ENCODE measurements around the gene TNFAIP8L3.

The TNFAIP8L3 gene

GRCh38 chr15:51090753-51091152, 4.0 kb downstream of the TNFAIP8L3 start:
- DNase-seq (ENCODE audit: extremely low read depth in 1 of 2, low read depth in 1 of 2) = no peak

DNA sequence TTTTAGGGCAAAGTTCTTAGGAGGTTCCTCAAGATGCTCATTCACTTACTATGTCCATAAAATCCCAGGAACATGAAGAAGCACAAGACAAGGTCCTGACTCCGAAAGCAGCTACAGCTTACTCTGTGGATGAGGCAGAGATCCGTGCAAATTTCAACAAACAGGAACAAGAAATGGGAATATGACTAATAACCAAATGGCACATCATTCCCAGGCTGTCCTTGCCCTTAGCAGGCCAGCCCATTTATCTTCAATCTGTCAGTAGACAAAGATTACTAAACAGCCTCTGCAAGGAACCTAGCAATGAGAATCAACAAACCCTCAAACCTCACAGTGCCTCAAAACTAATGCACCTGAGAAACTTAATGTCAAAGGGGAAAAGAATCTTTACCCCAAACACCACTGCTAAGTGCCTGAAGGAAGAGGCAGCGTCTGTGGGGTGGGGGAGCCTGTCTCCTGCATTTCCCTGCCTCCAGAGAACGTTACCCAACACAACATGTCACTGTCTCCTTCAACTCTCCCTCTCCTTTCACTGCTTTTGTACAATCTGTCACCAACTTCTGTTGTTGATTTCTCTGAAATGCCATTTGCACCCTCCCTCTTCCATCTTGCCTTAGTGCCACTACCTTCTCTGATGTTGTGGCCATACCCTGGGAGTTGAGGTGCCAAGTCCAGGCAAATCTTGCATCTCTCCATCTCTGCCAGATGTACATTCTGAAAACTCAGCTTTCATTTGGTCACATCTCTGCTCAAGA, 4.8 kb downstream of the TNFAIP8L3 start:
- no peak for DNase-seq (ENCODE audit: extremely low read depth in 1 of 2, low read depth in 1 of 2)

DNA sequence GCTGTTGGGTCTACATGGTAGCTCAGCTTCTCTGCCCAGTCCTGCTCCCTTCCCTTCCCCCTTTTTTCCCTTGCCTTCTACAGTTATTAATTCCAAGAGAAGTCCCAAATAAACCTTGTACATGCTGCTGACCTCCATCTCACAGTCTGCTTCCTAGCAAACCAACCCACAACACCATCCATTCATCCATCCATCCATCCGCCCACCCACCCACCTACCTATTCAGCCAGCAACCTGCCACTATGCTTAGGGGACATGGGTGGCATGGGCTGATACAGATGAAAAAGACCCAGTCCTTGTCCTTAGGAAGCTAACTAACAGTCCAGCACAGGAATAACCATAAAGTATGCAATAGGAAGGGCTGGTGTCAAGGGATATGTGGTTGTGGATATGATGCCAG, 5.7 kb downstream of the TNFAIP8L3 start:
- no peak for DNase-seq (ENCODE audit: extremely low read depth in 1 of 2, low read depth in 1 of 2)

GRCh38 chr15:51088585-51088984, 6.1 kb downstream of the TNFAIP8L3 start:
- no peak for DNase-seq (ENCODE audit: extremely low read depth in 1 of 2, low read depth in 1 of 2)

GRCh38 chr15:51087513-51087912, 7.2 kb downstream of the TNFAIP8L3 start:
- no peak for DNase-seq (ENCODE audit: extremely low read depth in 1 of 2, low read depth in 1 of 2)

GRCh38 chr15:51086409-51086808, 8.3 kb downstream of the TNFAIP8L3 start:
- DNase-seq (ENCODE audit: extremely low read depth in 1 of 2, low read depth in 1 of 2) = no peak

GRCh38 chr15:51085764-51086163, 8.9 kb downstream of the TNFAIP8L3 start:
- DNase-seq (ENCODE audit: extremely low read depth in 1 of 2, low read depth in 1 of 2) = no peak

DNA sequence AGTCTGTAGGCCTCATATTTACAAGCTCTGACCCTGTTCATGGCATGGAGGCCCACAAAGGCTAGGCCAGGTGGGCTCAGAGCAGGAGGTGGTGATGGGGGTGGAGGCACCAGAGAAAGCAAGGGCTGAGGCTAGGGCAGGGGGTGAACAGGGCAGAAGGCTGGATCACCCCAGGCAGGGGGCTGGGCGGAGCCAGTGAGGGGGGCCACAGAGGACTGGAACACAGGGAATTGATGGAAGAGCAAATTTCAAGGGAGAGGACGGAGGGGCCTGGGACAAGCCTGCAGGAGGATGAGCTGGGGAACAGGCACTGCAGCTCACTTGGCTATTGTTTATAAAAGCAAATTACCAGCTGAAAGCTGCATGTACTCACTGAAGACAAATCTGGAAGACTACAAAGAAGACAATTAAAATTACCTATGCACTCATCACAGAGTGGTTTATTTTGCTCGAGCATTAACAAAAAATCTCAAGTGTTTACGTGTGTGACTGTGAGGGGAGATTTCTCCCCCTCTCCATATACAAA, 11.0 kb downstream of the TNFAIP8L3 start:
- DNase-seq (ENCODE audit: extremely low read depth in 1 of 2, low read depth in 1 of 2) = no peak

DNA sequence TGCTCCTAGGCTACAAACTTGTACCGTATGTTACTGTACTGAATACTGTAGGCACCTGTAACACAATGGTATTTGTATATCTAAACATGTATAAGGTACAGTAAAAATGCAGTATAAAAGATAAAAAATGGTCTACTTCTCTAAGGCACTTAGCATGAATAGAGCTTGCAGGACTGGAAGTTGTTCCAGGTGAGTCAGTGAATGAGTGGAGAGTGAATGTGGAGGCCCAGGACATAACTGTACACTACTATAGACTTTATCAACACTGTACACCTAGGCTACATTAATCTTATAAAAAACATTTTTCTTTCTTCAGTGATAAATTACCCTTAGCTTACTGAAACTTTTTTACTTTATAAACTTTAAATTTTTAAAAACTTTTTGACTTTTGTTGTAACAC, 12.5 kb downstream of the TNFAIP8L3 start:
- no peak for DNase-seq (ENCODE audit: extremely low read depth in 1 of 2, low read depth in 1 of 2)

DNA sequence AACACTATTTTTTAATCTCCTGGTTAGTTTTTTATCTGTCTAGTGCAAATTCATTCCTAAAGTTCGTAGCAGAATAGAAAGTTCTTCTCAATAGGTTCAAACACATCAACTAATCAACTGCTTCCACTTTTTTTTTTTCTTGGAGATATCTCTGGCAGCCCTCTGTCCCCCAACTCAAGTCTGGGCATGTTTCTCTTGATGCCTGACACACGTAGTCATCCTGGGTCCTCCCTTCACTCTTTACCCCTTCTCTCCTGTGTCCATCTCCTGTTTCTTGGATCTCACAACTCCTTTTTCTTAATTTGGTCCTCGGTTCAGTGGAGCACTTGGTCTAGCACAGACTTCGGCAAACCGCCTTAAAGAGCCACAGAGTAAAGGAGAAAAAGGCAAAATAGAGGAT, 14.4 kb downstream of the TNFAIP8L3 start:
- DNase-seq (ENCODE audit: extremely low read depth in 1 of 2, low read depth in 1 of 2) = no peak

- DNase-seq (ENCODE audit: extremely low read depth in 1 of 2, low read depth in 1 of 2) = no peak
Observed at GRCh38 chr15:51079226-51079625, 15.5 kb downstream of the TNFAIP8L3 start.

DNA sequence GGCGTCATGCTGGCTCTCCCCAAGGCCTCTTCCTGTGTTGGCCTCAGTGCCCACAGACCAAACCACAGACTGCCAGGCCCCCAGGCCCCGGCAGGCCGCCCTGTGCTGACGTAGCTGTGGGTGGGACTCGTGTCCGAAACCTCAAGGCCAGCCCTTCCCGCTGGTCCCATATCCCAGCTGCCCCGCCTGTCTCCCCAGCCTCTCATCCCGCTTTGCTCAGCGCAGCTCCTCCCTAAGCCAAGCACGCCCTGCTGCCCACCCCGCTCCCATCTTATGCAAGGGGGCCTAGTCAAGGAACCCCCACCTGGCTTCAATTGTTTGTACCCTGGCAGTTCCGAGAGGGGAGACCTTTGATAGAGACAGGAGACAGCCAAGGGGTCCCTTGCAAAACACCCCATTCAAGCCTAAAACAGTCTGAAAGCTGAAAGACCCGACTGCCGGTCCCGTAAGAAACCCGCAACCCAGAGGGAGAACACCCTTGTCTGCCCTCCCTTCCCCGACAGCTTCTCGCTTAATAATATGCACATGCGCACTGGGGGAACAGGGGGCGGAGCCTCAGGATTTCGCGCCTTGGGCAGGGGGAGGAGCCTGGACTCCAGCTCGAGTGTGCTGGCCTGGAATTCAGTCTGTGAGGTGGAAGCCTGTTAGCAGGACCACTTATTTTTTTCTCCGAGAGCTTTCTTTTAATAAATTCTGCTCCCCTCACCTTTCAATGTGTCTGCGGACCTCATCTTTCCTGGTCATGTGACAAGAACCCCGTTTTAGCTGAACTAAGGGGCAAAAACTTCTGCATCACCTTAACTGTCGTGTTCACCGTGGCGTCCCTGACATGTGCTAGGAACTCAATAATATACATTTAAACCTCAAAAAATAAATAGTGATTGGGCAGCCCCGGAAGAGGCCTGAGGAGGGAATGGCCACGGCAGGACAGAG, 17.2 kb downstream of the TNFAIP8L3 start:
- DNase-seq (ENCODE audit: extremely low read depth in 1 of 2, low read depth in 1 of 2) = peak; percentile 39 to 62

- DNase-seq (ENCODE audit: extremely low read depth in 1 of 2, low read depth in 1 of 2) = no peak
Observed at GRCh38 chr15:51076524-51077220, 18.0 kb downstream of the TNFAIP8L3 start.

DNA sequence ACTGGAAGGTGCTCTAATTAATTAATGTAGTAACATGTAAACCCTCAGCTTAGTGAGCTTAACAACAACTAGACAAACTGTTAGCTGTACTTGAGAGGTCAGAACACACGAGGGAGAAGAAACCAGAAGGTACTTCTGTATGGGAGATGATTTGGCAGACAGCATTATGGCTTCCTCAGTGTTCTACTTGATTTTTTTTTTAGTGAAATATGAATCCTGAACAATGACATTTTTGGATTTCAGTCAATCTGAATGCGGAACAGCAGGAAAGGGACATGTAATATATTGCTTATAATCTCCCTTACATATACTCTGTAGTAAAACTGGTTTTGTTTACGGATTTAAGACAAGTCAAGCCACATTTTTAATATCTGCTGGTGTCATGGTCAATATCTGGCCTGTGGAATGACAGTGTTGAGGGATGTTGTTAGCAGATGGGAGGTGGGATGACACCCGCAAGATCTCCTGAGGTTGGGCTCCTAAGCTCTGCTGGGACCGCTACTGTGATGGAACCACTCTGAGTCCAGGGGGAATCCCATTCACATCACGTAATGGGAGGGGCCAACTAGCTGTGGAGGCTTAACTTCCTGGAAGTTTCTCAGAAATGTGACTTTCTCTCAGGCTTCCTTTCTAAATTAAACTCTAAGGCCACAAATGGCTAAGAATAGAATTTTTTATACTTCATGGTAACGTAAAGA, 18.7 kb downstream of the TNFAIP8L3 start:
- peak in 1 of 2 donors; percentile 28 for DNase-seq (ENCODE audit: extremely low read depth in 1 of 2, low read depth in 1 of 2)

- no peak for DNase-seq (ENCODE audit: extremely low read depth in 1 of 2, low read depth in 1 of 2)
Observed at GRCh38 chr15:51075364-51075763, 19.3 kb downstream of the TNFAIP8L3 start.

GRCh38 chr15:51074926-51075325, 19.8 kb downstream of the TNFAIP8L3 start:
- no peak for DNase-seq (ENCODE audit: extremely low read depth in 1 of 2, low read depth in 1 of 2)

DNA sequence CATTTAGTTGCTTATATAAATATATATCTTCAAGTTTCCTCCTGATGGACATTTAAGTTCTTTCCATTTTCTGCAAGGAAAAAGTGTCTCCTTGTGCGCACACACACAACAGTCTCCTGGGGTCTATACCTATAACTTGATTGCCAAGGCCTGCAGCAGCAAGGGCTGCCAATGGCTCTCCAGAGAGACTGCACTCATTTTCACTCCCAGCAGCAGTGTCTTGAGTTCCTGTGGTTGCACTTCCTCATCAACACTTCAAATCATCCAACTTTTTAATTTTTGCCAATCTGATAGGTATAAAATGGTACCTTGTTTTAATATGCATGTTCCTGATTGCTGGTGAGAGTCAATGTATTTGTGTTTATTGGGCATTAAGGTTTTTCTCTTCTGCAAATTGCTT, 23.1 kb downstream of the TNFAIP8L3 start:
- DNase-seq (ENCODE audit: extremely low read depth in 1 of 2, low read depth in 1 of 2) = no peak

DNA sequence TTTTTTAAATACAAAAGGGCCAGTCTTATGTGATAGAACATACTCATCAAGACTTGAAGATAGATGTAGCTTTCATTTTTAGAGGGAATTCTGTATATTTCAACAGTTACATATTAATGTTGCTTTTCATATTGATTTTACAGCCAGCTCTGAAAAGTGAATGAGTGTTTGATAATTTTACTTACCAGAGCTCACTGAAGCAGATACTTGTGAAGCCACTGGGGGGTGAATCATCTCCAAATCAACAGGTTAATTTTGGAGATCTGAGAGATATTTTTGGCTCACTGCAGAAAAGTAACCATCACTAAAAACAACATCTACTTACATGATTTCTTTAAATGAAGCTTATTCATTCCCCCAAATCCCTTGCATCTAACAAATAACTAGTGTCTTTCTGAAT, 24.7 kb downstream of the TNFAIP8L3 start:
- DNase-seq (ENCODE audit: extremely low read depth in 1 of 2, low read depth in 1 of 2) = no peak

GRCh38 chr15:51067510-51067909, 27.2 kb downstream of the TNFAIP8L3 start:
- no peak for DNase-seq (ENCODE audit: extremely low read depth in 1 of 2, low read depth in 1 of 2)

DNA sequence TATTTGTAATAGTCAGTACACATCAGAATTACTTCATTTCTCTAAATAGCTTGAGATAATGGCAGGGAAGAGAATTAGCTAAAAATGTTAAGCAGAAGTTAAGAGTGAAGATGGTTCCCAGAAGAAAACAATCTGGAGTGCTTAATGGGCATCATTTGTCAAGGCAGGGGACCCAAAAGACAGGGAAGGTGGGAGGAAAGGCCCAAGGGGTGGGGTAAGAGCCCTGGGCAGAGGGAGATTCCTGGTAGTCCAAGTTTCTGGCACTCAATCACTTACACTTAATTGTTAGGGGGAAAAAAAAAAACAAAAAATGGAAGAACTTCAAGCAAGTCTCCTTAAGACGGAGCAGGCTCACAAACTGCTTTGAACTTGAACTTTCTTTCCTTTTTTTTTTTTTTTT, 28.9 kb downstream of the TNFAIP8L3 start:
- DNase-seq (ENCODE audit: extremely low read depth in 1 of 2, low read depth in 1 of 2) = no peak

GRCh38 chr15:51065261-51065660, 29.4 kb downstream of the TNFAIP8L3 start:
- no peak for DNase-seq (ENCODE audit: extremely low read depth in 1 of 2, low read depth in 1 of 2)
